GM18873 (cell line): ENCODE measurements around the gene GIGYF1.
"Not testable (repeated sequence)": the region's sequence is repeated elsewhere in the genome, so short reads cannot be mapped to it uniquely, and the experiment has no call there.

Source experiments
- ATAC-seq: cut with Tn5 transposase; IDR thresholded peaks from one replicate; pipeline ENCODE4 v1.9.1; 2021; ENCODE audit warnings: mild to moderate bottlenecking, moderate library complexity, moderate number of reproducible peaks; ENCODE audit not compliant: unreplicated experiment, low FRiP score

Gene GIGYF1, protein sequence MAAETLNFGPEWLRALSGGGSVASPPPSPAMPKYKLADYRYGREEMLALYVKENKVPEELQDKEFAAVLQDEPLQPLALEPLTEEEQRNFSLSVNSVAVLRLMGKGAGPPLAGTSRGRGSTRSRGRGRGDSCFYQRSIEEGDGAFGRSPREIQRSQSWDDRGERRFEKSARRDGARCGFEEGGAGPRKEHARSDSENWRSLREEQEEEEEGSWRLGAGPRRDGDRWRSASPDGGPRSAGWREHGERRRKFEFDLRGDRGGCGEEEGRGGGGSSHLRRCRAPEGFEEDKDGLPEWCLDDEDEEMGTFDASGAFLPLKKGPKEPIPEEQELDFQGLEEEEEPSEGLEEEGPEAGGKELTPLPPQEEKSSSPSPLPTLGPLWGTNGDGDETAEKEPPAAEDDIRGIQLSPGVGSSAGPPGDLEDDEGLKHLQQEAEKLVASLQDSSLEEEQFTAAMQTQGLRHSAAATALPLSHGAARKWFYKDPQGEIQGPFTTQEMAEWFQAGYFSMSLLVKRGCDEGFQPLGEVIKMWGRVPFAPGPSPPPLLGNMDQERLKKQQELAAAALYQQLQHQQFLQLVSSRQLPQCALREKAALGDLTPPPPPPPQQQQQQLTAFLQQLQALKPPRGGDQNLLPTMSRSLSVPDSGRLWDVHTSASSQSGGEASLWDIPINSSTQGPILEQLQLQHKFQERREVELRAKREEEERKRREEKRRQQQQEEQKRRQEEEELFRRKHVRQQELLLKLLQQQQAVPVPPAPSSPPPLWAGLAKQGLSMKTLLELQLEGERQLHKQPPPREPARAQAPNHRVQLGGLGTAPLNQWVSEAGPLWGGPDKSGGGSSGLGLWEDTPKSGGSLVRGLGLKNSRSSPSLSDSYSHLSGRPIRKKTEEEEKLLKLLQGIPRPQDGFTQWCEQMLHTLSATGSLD (N-terminal part only)

DNA sequence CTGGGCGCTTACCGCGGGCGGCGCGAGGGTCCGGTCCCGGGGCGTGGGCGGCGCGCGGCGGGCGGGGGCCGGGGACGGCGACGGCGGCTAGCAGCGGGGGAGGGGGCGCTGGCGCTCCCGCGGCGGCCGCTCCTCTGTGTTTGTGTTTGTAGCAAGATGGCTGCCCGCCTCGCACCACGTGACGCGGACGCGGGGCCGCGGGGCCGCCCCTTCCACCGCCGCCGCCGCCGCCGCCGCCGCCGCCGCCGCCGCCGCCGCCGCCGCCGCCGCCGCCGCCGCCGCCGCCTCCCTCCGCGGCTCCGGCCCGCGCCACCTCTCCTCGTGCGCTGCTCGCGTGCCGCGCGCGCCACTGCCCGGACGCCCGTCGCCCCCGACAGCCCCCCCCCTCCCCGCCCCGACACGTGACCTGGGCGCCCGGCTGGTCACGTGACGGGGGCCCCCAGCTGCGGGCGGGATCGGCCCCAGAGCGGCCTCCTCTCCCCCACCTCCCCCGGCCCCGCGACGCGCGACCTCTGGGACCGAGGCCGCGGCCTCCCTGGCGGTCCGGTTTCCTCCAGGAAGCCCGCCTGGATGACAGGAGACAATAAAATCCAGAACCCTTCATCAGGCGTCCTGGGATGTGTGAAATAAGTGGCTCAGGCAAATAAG is at the start of gene GIGYF1:
GIGYF1 (minus strand) TSS at position 153 of the 648 bp plus-strand sequence. CDS start 6,012 bp downstream, outside the sequence.
- ATAC-seq = no peak

DNA sequence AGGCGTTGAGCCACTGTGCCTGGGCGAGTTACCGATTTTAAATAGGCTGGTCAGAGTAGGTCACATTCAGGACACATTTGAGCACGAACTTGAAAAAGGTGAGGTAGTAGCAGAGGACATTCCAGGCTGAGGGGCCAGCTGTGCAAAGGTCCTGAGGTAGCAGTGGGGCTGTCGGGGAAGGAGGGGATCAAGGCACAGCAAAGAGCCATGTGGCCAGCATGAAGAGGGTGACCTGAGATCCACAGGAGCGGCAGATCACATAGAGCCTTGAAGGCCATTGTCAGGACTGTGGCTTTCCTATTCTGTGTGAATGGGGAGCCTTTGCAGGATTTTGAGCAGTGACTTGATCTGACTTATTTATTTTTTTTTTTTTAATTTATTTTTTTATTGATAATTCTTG is 45.9 kb upstream of the GIGYF1 start:
- ATAC-seq = no peak

DNA sequence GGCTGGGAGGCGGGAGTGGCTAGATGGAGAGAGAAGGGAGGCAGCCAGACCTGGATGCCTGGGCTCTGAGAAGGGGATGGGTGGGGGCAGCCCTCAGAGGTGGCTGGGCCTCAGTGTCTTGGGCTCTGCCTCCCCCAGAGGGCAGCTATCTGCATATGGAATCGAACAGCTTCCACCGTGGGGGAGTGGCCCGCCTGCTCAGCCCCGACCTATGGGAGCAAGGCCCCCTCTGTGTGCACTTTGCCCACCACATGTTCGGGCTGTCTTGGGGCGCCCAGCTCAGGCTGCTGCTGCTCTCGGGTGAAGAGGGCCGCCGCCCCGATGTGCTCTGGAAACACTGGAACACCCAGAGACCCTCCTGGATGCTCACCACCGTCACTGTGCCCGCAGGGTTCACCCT is 42.6 kb upstream of the GIGYF1 start:
- ATAC-seq = no peak

DNA sequence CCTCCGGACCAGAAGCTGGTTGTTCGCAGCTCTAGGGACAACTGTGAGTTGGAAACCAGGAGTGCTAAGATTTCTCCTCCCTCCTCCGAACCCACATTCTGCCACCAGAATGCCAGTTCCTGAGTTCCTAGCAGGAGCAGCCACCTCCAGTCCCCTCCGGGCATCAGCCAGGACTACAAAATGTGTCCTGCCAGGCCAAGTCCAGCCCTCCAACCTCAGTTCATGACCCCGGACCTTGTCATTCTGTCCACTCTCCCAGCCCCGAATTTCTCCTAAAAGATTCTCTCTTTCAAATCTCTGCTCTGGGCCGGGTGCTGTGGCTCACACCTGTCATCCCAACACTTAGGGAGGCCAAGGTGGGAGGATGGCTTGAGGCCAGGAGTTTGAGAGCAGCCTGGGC is 41.7 kb upstream of the GIGYF1 start:
- no peak for ATAC-seq

DNA sequence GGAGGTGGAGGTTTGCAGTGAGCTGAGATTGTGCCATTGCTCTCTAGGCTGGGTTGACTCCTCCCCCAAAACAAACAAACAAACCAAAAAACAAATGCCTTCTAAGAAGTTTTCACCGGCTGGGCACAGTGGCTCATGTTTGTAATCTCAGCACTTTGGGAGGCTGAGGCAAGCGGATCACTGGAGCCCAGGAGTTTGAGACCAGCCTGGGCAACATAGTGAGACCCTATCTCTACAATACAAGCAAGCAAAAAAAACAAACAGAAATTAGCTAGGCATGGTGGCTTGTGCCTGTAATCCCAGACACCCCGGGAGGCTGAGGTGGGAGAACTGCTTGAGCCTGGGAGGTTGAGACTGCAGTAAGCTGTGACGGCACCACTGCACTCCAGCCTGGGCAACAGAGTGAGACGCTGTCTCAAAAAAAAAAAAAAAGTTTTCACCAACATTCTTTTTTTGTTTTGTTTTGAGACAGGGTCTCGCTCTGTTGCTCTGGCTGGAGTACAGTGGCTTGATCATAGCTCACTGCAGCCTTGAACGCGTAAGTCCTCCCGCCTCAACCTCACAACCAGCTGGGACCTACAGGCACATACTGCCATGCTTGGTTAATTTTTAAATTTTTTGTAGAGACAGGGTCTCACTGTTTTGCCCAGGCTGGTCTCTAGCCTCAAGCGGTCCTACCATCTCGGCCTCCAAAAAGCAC is 38.0 kb upstream of the GIGYF1 start:
- no peak for ATAC-seq

DNA sequence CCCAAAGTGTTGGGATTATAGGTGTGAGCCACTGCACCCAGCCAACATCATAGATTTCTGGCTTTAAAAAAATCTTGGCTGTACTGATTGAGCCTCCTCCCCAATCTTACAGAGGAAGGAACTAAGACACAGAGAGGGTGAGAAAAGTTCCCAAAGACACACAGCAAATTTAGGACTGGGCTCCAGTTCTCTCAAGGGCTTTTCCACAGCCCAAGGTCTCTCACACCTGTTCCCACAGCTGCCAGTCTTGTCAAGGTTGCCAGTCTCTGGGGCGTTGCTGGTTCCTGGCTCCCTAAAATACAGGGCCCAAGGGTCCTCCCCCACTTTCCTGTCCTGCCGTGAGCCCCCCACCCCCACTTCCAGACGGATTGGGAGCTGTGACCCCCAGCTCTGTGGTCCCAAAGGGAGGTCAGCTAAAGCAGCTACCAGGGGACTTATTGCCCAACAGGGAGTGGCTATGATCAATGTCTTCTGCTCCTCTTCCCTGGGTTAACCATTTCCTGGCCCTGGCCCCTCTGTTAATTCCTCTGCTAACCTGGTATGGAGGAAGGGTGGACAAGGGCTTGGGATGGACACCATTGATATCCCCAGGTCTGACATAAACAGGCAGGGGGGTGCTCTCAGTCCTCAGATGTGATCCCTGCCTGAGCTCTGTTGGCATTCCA is 36.2 kb upstream of the GIGYF1 start:
- no peak for ATAC-seq

DNA sequence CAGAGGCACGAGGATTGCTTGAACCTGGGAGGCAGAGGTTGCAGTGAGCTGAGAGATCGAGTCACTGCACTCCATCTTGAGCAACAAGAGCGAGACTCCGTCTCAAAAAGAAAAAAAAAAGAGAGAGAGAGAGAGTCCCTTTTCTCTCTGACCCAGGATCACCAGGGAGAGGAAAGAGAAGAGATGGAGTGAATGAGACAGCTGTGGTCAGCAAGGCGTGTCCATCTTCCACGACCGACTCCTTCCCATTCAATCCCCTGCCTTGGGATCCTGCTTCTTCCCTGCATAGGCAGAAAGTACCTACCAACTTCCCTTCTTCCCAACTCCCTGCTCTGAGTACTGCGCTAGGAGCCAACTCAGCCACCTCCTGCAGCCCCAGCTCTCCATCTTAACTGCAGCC is 34.1 kb upstream of the GIGYF1 start:
- no peak for ATAC-seq

DNA sequence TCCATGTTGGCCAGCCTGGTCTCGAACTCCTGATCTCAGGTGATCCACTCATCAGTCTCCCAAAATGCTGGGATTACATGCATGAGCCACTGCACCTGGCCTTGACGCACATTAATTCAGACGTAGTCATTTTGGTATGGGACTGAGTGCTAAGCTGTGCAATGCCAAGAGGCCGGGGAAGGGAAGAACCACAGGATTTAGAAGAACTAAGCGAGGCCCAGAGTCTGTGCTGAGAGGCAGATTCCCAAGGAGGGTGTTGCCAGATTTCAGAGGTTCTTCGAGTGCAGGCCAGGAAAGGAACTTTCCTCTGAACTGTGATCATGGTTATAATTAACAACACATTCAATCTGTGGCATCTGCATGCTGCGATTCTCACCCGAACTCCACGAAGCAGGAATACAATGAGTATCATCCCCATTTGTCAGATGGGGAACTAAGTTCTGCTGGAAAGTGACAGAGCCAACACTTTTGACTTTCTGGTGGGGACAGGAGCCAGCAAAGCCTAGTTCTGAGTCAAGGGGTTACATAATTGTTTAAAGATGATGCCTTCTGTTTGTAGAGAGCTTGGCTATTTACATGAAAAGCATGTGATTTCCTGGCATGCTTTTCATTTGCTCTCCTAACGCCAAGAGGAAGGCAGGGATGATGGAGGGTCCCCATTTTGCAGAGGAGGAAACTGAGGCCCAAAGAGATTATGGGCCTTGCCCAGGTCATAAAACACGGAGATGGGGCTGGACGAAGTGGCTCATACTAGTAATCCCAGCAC is 33.1 kb upstream of the GIGYF1 start:
- no peak for ATAC-seq

DNA sequence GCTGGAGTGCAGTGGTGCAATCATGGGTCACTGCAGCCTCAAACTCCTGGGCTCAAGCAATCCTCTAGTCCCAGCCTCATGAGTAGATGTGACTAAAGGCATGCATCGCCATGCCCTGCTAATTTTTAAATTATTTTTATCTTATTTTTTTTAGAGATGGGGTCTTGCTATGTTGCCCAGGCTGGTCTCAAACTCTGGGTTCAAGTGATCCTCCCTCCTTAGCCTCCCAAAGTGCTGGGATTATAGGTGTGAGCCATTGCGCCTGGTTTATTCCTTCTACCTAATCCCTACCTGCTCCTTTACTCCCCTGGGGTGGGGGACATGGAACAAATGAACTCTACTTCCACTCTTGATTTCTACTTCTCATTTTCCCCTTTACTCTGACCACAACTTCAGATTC is 30.3 kb upstream of the GIGYF1 start:
- ATAC-seq = not testable (repeated sequence)

DNA sequence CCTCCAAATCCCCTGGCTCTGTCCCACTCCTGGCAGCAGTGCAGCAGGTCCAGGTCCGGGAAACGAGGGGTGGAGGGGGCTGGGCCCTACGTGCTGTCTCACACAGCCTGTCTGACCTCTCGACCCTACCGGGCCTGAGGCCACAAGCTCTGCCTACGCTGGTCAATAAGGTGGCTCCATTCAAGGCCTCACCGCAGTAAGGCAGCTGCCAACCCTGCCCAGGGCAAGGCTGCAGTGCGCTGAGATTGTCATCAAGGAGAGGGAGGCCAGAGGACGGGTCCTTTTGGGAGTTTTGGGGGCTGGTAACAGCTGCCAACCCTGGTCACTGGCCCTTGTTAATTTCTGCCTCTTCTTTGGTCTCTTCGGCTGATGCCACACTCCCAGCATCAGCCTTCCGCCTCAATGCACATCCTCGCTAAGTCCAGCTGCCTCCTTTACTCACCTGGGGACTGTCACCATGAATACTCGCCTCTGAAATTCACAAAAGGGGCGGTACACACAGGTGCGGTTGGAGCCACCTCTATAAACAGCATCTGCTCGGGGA is 29.8 kb upstream of the GIGYF1 start:
- no peak for ATAC-seq

DNA sequence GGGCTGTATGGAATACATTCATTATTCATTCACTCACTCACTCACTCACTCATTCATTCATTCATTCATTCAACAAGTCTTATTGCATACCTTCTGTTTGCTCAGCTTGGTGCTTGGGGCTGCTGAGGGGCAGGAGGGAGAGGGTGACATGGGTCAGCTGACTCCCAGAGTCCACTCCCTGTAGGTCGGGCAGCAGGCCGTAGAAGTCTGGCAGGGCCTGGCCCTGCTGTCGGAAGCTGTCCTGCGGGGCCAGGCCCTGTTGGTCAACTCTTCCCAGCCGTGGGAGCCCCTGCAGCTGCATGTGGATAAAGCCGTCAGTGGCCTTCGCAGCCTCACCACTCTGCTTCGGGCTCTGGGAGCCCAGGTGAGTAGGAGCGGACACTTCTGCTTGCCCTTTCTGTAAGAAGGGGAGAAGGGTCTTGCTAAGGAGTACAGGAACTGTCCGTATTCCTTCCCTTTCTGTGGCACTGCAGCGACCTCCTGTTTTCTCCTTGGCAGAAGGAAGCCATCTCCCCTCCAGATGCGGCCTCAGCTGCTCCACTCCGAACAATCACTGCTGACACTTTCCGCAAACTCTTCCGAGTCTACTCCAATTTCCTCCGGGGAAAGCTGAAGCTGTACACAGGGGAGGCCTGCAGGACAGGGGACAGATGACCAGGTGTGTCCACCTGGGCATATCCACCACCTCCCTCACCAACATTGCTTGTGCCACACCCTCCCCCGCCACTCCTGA is 28.6 kb upstream of the GIGYF1 start:
- no peak for ATAC-seq

DNA sequence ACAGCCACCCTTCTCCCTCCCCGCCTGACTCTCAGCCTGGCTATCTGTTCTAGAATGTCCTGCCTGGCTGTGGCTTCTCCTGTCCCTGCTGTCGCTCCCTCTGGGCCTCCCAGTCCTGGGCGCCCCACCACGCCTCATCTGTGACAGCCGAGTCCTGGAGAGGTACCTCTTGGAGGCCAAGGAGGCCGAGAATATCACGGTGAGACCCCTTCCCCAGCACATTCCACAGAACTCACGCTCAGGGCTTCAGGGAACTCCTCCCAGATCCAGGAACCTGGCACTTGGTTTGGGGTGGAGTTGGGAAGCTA is 27.4 kb upstream of the GIGYF1 start:
- ATAC-seq = no peak

DNA sequence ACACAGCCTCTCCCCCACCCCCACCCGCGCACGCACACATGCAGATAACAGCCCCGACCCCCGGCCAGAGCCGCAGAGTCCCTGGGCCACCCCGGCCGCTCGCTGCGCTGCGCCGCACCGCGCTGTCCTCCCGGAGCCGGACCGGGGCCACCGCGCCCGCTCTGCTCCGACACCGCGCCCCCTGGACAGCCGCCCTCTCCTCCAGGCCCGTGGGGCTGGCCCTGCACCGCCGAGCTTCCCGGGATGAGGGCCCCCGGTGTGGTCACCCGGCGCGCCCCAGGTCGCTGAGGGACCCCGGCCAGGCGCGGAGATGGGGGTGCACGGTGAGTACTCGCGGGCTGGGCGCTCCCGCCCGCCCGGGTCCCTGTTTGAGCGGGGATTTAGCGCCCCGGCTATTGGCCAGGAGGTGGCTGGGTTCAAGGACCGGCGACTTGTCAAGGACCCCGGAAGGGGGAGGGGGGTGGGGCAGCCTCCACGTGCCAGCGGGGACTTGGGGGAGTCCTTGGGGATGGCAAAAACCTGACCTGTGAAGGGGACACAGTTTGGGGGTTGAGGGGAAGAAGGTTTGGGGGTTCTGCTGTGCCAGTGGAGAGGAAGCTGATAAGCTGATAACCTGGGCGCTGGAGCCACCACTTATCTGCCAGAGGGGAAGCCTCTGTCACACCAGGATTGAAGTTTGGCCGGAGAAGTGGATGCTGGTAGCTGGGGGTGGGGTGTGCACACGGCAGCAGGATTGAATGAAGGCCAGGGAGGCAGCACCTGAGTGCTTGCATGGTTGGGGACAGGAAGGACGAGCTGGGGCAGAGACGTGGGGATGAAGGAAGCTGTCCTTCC is 26.8 kb upstream of the GIGYF1 start:
- ATAC-seq = no peak

DNA sequence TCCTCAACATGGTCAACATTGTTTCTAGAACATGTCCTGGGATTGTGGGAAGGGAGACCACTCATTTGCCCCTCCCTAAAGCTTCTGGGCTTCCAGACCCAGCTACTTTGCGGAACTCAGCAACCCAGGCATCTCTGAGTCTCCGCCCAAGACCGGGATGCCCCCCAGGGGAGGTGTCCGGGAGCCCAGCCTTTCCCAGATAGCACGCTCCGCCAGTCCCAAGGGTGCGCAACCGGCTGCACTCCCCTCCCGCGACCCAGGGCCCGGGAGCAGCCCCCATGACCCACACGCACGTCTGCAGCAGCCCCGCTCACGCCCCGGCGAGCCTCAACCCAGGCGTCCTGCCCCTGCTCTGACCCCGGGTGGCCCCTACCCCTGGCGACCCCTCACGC is 26.2 kb upstream of the GIGYF1 start, which contains the start of gene EPO:
EPO (plus strand) TSS at position 190 of the 392 bp plus-strand sequence. CDS start 513 bp downstream, outside the sequence.
- ATAC-seq = no peak

DNA sequence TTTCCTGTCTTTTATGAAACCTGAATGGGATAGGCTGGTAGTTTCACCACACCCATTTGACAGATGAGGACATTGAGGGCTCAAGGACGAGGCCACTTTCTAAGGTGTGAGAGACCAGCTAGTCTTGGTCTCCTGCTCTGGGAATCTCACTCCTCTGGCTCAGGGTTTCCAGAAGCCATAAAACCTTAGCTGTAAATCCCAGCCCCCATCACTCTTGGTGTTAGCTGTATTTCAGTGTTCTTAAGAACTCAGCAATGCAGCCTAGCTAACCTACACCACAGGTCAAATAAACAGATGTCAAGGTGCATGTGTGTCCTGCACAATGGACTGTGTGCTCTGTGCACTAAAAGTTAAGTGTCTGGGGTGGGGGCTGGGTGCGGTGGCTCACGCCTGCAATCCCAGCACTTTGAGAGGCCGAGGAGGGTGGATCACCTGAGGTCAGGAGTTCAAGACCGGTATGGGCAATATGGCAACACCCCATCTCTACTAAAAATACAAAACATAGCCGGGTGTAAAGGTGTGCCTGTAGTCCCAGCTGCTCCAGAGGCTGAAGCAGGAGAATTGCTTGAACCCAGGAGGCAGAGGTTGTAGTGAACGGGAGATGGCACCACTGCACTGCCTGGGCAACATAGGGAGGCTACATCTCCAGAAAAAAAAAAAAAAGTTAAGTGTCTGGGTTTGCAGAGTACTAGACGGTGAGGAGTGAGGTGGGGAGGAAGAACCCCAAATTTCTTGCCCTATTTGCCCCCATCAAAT is 25.7 kb upstream of the GIGYF1 start:
- ATAC-seq = no peak

DNA sequence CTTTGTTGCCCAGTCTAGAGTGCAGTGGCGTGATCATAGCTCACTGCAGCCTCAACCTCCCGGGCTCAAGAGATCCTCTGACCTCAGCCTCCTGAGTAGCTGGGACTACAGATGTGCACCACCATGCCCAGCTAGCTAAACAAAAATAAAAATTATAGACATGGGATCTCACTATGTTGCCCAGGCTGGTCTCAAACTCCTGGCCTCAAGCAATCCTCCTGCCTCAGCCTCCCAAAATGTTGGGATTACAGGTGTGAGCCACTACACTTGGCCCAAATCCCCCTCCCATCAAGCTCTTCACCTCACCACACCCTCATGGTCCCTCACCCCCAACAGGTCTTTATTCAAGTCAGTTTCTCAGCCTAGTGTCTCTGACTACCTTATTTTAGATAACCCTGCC is 23.0 kb upstream of the GIGYF1 start:
- ATAC-seq = not testable (repeated sequence)

DNA sequence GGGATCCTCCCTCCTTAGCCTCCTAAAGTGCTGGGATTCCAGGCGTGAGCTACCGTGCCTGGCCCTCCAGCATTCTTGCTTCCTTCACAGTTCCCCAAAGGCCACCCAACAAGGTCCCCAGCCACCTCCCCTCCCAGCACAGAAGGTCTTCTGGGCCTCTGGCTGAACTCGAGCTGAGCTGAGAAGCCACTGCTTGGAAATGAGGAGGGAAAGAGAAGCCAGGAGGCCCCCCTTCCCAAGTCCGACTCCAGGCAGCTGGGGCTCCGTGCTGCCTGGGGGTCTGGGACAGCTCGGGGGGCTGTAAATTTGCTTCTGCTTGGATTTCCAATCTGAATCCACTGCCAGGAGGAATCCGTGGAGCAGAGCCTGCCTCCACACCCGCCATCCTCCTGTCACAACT is 20.7 kb upstream of the GIGYF1 start:
- ATAC-seq = no peak
